Measurements from ENCODE around the gene WDR64. TPM values are rescaled to one million over a fixed set of nuclear protein-coding genes. Genes with fewer than 3 reads are reported as not detected.

WDR64 gene
- total and polyA plus RNA-seq, 2 experiments from 2014 or later = not detected

DNA sequence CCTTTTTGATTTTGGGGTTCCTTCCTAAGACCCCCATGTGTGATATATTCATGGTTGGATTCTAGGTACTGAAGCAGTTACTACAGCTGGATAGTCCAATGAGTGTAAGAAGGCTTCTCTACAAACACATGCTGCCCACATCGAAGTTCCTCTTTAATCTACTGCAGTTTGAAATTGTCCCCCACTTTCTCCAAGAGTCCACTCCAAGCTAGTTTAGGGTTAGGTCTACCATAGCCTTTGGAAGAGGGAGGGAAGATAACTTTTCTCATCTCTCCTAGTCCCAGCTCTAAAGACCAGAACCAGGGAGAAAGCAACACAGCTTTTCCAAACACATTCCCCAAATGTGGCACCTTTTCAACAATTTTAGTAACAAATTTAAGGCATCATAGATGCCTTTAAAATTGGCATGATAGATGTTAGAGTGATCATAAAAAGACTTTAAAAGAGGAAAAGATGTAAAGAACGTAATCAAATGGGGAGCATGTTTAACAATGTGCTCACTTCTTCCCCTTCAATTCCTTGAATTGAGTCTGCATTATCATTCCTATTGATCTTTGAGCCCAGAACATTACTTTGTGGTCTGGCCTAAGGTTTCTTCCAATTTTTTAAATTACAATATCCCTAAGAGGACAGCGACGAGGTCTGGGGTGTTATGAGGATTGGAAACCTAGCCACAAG is 194.9 kb downstream of the WDR64 start:
- peak overlapping the region; percentile 86 for H3K27ac ChIP-seq (ENCODE audit: low read depth)

More for the DNA sequence above, 194.9 kb downstream of the WDR64 start:
- Mint-ChIP-seq H3K27me3 (ENCODE audit: insufficient read depth, low read depth, poor library complexity) (peaks cover 6% of the 10 kb centered on the region), H3K9me3 (no peaks in the 10 kb centered on the region), H3K4me3 (peak overlapping the region; percentile 92), H3K36me3 (ENCODE audit: low read depth) (peaks cover 27% of the 10 kb centered on the region), H3K4me1 (peaks cover 16% of the 10 kb centered on the region), H3K27ac (peak overlapping the region; percentile 99)
- Histone ChIP-seq H3K4me2 (peak overlapping the region; percentile 77), H3K9me2 (ENCODE audit: insufficient read depth) (no peaks in the 10 kb centered on the region), H3K79me2 (replicated peaks; ENCODE audit: insufficient read depth) (peaks cover 33% of the 10 kb centered on the region), H3F3A (replicated peaks; ENCODE audit: low read depth) (no peaks in the 10 kb centered on the region), H3K4me1 (ENCODE audit: insufficient read depth) (peaks cover 16% of the 10 kb centered on the region; the same call in 1 of the 2 replicates), H3K27me3 (ENCODE audit: insufficient read depth) (no peaks in the 10 kb centered on the region), H2AFZ (peak overlapping the region; percentile 75), H3K4me3 (peak overlapping the region; percentile 93), H4K20me1 (replicated peaks; ENCODE audit: insufficient read depth) (peaks cover 12% of the 10 kb centered on the region; the same call in 1 of the 2 replicates), H3K36me3 (ENCODE audit: insufficient read depth) (peaks cover 13% of the 10 kb centered on the region; the same call in 1 of the 2 replicates)
- TF ChIP-seq CREB1 (CRISPR knock-in tag; IDR thresholded peaks at IDR 0.05; ENCODE audit: low read depth) (no peak), EZH2phosphoT487 (IDR thresholded peaks at IDR 0.05; ENCODE audit: unreplicated experiment) (no peak), STAT1 (IDR thresholded peaks at IDR 0.05; ENCODE audit: unreplicated experiment) (no peak), JUNB (IDR thresholded peaks at IDR 0.05; ENCODE audit: unreplicated experiment) (no peak), POLR2AphosphoS5 (IDR thresholded peaks at IDR 0.05; ENCODE audit: low read depth) (no peak), ZNF114 (CRISPR knock-in tag; IDR thresholded peaks at IDR 0.05) (no peak), NANOG (IDR thresholded peaks at IDR 0.05; ENCODE audit: borderline replicate concordance) (no peak), ZNF331 (CRISPR knock-in tag; IDR thresholded peaks at IDR 0.05; ENCODE audit: low read depth) (no peak), EZH2 (IDR thresholded peaks at IDR 0.05; ENCODE audit: low read depth, unreplicated experiment) (no peak)
- TF ChIP-seq, protein P1, sequence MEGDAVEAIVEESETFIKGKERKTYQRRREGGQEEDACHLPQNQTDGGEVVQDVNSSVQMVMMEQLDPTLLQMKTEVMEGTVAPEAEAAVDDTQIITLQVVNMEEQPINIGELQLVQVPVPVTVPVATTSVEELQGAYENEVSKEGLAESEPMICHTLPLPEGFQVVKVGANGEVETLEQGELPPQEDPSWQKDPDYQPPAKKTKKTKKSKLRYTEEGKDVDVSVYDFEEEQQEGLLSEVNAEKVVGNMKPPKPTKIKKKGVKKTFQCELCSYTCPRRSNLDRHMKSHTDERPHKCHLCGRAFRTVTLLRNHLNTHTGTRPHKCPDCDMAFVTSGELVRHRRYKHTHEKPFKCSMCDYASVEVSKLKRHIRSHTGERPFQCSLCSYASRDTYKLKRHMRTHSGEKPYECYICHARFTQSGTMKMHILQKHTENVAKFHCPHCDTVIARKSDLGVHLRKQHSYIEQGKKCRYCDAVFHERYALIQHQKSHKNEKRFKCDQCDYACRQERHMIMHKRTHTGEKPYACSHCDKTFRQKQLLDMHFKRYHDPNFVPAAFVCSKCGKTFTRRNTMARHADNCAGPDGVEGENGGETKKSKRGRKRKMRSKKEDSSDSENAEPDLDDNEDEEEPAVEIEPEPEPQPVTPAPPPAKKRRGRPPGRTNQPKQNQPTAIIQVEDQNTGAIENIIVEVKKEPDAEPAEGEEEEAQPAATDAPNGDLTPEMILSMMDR (conservative IDR thresholded peaks at IDR 0.05; ENCODE audit: low read depth in 2 of 2) = no peak
- TF ChIP-seq, protein P2, sequence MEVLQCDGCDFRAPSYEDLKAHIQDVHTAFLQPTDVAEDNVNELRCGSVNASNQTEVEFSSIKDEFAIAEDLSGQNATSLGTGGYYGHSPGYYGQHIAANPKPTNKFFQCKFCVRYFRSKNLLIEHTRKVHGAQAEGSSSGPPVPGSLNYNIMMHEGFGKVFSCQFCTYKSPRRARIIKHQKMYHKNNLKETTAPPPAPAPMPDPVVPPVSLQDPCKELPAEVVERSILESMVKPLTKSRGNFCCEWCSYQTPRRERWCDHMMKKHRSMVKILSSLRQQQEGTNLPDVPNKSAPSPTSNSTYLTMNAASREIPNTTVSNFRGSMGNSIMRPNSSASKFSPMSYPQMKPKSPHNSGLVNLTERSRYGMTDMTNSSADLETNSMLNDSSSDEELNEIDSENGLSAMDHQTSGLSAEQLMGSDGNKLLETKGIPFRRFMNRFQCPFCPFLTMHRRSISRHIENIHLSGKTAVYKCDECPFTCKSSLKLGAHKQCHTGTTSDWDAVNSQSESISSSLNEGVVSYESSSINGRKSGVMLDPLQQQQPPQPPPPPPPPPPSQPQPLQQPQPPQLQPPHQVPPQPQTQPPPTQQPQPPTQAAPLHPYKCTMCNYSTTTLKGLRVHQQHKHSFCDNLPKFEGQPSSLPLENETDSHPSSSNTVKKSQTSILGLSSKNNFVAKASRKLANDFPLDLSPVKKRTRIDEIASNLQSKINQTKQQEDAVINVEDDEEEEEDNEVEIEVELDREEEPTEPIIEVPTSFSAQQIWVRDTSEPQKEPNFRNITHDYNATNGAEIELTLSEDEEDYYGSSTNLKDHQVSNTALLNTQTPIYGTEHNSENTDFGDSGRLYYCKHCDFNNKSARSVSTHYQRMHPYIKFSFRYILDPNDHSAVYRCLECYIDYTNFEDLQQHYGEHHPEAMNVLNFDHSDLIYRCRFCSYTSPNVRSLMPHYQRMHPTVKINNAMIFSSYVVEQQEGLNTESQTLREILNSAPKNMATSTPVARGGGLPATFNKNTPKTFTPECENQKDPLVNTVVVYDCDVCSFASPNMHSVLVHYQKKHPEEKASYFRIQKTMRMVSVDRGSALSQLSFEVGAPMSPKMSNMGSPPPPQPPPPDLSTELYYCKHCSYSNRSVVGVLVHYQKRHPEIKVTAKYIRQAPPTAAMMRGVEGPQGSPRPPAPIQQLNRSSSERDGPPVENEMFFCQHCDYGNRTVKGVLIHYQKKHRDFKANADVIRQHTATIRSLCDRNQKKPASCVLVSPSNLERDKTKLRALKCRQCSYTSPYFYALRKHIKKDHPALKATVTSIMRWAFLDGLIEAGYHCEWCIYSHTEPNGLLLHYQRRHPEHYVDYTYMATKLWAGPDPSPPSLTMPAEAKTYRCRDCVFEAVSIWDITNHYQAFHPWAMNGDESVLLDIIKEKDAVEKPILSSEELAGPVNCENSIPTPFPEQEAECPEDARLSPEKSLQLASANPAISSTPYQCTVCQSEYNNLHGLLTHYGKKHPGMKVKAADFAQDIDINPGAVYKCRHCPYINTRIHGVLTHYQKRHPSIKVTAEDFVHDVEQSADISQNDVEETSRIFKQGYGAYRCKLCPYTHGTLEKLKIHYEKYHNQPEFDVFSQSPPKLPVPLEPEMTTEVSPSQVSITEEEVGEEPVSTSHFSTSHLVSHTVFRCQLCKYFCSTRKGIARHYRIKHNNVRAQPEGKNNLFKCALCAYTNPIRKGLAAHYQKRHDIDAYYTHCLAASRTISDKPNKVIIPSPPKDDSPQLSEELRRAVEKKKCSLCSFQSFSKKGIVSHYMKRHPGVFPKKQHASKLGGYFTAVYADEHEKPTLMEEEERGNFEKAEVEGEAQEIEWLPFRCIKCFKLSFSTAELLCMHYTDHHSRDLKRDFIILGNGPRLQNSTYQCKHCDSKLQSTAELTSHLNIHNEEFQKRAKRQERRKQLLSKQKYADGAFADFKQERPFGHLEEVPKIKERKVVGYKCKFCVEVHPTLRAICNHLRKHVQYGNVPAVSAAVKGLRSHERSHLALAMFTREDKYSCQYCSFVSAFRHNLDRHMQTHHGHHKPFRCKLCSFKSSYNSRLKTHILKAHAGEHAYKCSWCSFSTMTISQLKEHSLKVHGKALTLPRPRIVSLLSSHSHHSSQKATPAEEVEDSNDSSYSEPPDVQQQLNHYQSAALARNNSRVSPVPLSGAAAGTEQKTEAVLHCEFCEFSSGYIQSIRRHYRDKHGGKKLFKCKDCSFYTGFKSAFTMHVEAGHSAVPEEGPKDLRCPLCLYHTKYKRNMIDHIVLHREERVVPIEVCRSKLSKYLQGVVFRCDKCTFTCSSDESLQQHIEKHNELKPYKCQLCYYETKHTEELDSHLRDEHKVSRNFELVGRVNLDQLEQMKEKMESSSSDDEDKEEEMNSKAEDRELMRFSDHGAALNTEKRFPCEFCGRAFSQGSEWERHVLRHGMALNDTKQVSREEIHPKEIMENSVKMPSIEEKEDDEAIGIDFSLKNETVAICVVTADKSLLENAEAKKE (CRISPR knock-in tag; IDR thresholded peaks at IDR 0.05) = no peak
- TF ChIP-seq, protein P3, sequence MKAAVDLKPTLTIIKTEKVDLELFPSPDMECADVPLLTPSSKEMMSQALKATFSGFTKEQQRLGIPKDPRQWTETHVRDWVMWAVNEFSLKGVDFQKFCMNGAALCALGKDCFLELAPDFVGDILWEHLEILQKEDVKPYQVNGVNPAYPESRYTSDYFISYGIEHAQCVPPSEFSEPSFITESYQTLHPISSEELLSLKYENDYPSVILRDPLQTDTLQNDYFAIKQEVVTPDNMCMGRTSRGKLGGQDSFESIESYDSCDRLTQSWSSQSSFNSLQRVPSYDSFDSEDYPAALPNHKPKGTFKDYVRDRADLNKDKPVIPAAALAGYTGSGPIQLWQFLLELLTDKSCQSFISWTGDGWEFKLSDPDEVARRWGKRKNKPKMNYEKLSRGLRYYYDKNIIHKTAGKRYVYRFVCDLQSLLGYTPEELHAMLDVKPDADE (IDR thresholded peaks at IDR 0.05) = no peak
- TF ChIP-seq, protein P4, sequence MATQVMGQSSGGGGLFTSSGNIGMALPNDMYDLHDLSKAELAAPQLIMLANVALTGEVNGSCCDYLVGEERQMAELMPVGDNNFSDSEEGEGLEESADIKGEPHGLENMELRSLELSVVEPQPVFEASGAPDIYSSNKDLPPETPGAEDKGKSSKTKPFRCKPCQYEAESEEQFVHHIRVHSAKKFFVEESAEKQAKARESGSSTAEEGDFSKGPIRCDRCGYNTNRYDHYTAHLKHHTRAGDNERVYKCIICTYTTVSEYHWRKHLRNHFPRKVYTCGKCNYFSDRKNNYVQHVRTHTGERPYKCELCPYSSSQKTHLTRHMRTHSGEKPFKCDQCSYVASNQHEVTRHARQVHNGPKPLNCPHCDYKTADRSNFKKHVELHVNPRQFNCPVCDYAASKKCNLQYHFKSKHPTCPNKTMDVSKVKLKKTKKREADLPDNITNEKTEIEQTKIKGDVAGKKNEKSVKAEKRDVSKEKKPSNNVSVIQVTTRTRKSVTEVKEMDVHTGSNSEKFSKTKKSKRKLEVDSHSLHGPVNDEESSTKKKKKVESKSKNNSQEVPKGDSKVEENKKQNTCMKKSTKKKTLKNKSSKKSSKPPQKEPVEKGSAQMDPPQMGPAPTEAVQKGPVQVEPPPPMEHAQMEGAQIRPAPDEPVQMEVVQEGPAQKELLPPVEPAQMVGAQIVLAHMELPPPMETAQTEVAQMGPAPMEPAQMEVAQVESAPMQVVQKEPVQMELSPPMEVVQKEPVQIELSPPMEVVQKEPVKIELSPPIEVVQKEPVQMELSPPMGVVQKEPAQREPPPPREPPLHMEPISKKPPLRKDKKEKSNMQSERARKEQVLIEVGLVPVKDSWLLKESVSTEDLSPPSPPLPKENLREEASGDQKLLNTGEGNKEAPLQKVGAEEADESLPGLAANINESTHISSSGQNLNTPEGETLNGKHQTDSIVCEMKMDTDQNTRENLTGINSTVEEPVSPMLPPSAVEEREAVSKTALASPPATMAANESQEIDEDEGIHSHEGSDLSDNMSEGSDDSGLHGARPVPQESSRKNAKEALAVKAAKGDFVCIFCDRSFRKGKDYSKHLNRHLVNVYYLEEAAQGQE (IDR thresholded peaks at IDR 0.05; ENCODE audit: unreplicated experiment) = no peak
- ATAC-seq (no peak), DNase-seq (ENCODE audit: low spot score) (no peak)
